ENCODE data around the gene ATP2A3. TPM values are rescaled to one million over a fixed set of nuclear protein-coding genes. Genes with fewer than 3 reads are reported as not detected.
A peak's percentile ranks its signal among the peaks of the same experiment; 100 is the strongest.

ATP2A3 gene
- total RNA-seq, 1 donor from 2014 or later: 7.7 TPM

- intact Hi-C loops (cut with DNase I): no loop called here
- DNase-seq (ENCODE audit: missing footprints) (peak; percentile 32), ATAC-seq (no peak)
Observed at GRCh38 chr17:3922765-3923164, 41.5 kb downstream of the ATP2A3 start.

GRCh38 chr17:3921502-3922319 is 42.5 kb downstream of the ATP2A3 start:
- intact Hi-C loops (cut with DNase I): no loop called here
- peak; percentile 66 for DNase-seq (ENCODE audit: missing footprints)
- no peak for ATAC-seq

GRCh38 chr17:3921006-3921405 is 43.2 kb downstream of the ATP2A3 start:
- DNase-seq (ENCODE audit: missing footprints): peak; percentile 43
- intact Hi-C loops (cut with DNase I): no loop called here
- no peak for ATAC-seq

- ATAC-seq (peak; percentile 43), DNase-seq (ENCODE audit: missing footprints) (peak; percentile 11)
- intact Hi-C loops (cut with DNase I): loop anchor here (5.0 kb wide), 1 partner anchor 83 kb away; no protein-coding TSS in a partner anchor
Observed at GRCh38 chr17:3919123-3919624, 45.1 kb downstream of the ATP2A3 start.

GRCh38 chr17:3918372-3919122 is 45.7 kb downstream of the ATP2A3 start:
- ATAC-seq (peak; percentile 66), DNase-seq (ENCODE audit: missing footprints) (peak; percentile 62)
- intact Hi-C loops (cut with DNase I): loop anchor here (5.0 kb wide), 1 partner anchor 84 kb away; no protein-coding TSS in a partner anchor

GRCh38 chr17:3917391-3917931 is 46.8 kb downstream of the ATP2A3 start:
- DNase-seq (ENCODE audit: missing footprints) (peak; percentile 81), ATAC-seq (no peak)
- intact Hi-C loops (cut with DNase I): loop anchor here (5.0 kb wide), 1 partner anchor 85 kb away; no protein-coding TSS in a partner anchor

- peak; percentile 57 for DNase-seq (ENCODE audit: missing footprints)
- no peak for ATAC-seq
- intact Hi-C loops (cut with DNase I): loop anchor here (5.0 kb wide), 1 partner anchor 85 kb away; no protein-coding TSS in a partner anchor
Observed at GRCh38 chr17:3916825-3917224, 47.4 kb downstream of the ATP2A3 start.

- DNase-seq (ENCODE audit: missing footprints) (no peak), ATAC-seq (no peak)
- intact Hi-C loops (cut with DNase I): loop anchor here (5.0 kb wide), 1 partner anchor 86 kb away; no protein-coding TSS in a partner anchor
Observed at GRCh38 chr17:3915995-3916696, 48.1 kb downstream of the ATP2A3 start, which contains the start of gene P2RX1. Gene P2RX1 (minus strand): TSS chr17:3916465. CDS start chr17:3916225, 240 bp downstream.

GRCh38 chr17:3915581-3915994 is 48.6 kb downstream of the ATP2A3 start:
- no peak for ATAC-seq
- DNase-seq (ENCODE audit: missing footprints): no peak
- intact Hi-C loops (cut with DNase I): loop anchor here (5.0 kb wide), 1 partner anchor 87 kb away; no protein-coding TSS in a partner anchor

- intact Hi-C loops (cut with DNase I): loop anchor here (5.0 kb wide), 2 partner anchors 47 to 163 kb away; no protein-coding TSS in a partner anchor
- no peak for DNase-seq (ENCODE audit: missing footprints)
- ATAC-seq: no peak
Observed at GRCh38 chr17:3914312-3914670, 49.9 kb downstream of the ATP2A3 start.

GRCh38 chr17:3913531-3914311 is 50.5 kb downstream of the ATP2A3 start:
- intact Hi-C loops (cut with DNase I): loop anchor here (2.0 to 5.0 kb wide), 3 partner anchors 46 to 175 kb away; no protein-coding TSS in a partner anchor
- DNase-seq (ENCODE audit: missing footprints) (peak; percentile 92), ATAC-seq (peak; percentile 72)

- intact Hi-C loops (cut with DNase I): loop anchor here (2.0 to 5.0 kb wide), 3 partner anchors 46 to 174 kb away; no protein-coding TSS in a partner anchor
- no peak for ATAC-seq
- no peak for DNase-seq (ENCODE audit: missing footprints)
Observed at GRCh38 chr17:3912827-3913226, 51.4 kb downstream of the ATP2A3 start.

GRCh38 chr17:3911271-3912053 is 52.8 kb downstream of the ATP2A3 start:
- intact Hi-C loops (cut with DNase I): loop anchor here (2.0 to 5.0 kb wide), 3 partner anchors 44 to 173 kb away; no protein-coding TSS in a partner anchor
- no peak for DNase-seq (ENCODE audit: missing footprints)
- ATAC-seq: no peak

GRCh38 chr17:3910420-3911270 is 53.6 kb downstream of the ATP2A3 start:
- intact Hi-C loops (cut with DNase I): loop anchor here (5.0 kb wide), 2 partner anchors 43 to 167 kb away; no protein-coding TSS in a partner anchor

GRCh38 chr17:3909257-3909656 is 55.0 kb downstream of the ATP2A3 start:
- DNase-seq (ENCODE audit: missing footprints) (no peak), ATAC-seq (no peak)
- intact Hi-C loops (cut with DNase I): no loop called here

More at GRCh38 chr17:3910420-3911270, 53.6 kb downstream of the ATP2A3 start:
- ATAC-seq (no peak), DNase-seq (ENCODE audit: missing footprints) (no peak)

Measured in Right ventricle myocardium inferior (tissue), 1 donor.